SK-N-SH (cell line): ENCODE measurements around the gene ELK1. TPM values are rescaled to one million over a fixed set of nuclear protein-coding genes. Genes with fewer than 3 reads are reported as not detected.

Experiments
- CTCF ChIA-PET: fragments of 300-600, 350-600 bp; formaldehyde crosslinking; extraction: SDS; loops from one replicate; lab custom pipeline; 2021; lab: Yijun Ruan, JAX
- POLR2A ChIA-PET: fragments of 350-600 bp; sonication (Branson Sonifier 250); formaldehyde crosslinking; extraction: SDS; loops from one replicate; lab custom pipeline; 2020; ENCODE audit warnings: antibody characterized with exemption, inconsistent platforms; lab: Yijun Ruan, JAX
- DNase-seq: peaks from one replicate; pipeline ENCODE4 v3.0.0; 2012
- H2AFZ ChIP-seq: fragments of 200-600 bp; sonication (generic); 2 replicates; pipeline ENCODE4 v1.8.1; 2016; ENCODE audit warnings: antibody characterized with exemption, mild to moderate bottlenecking, low read depth
- H3F3A ChIP-seq: fragments of 200-600 bp; sonication (generic); replicated peaks from 2 replicates; pipeline ENCODE3; 2016; ENCODE audit warnings: antibody characterized with exemption, mild to moderate bottlenecking; ENCODE audit not compliant: insufficient read depth
- H3K27ac ChIP-seq, 2 experiments: fragments of 200-500 bp in 1 of 2; fragments of 200-600 bp in 1 of 2; sonication (Bioruptor generic) in 1 of 2; sonication (generic), shearing (Covaris generic) in 1 of 2; 2 replicates each; pipeline versions ENCODE4 v1.5.1 to v1.6.1; 2014 to 2016; ENCODE audit warnings: low read depth in 2 of 2, inconsistent platforms in 1 of 2, low read length in 1 of 2, mild to moderate bottlenecking in 1 of 2, mixed read lengths in 1 of 2
- H3K27me3 ChIP-seq: fragments of 200-600 bp; sonication (generic), shearing (Covaris generic); 2 replicates; pipeline ENCODE4 v1.6.1; 2016; ENCODE audit warnings: mixed run types; ENCODE audit not compliant: insufficient read depth
- H3K36me3 ChIP-seq, 2 experiments: fragments of 200-500 bp in 1 of 2; fragments of 200-600 bp in 1 of 2; sonication (Bioruptor generic) in 1 of 2; sonication (generic) in 1 of 2; replicated peaks in 1 of 2; 2 replicates each; pipeline versions ENCODE3 to v1.5.1; 2014 to 2016; ENCODE audit warnings: low read length in 1 of 2, mild to moderate bottlenecking in 1 of 2; ENCODE audit not compliant: insufficient read depth in 2 of 2, control insufficient read depth in 1 of 2
- H3K4me1 ChIP-seq, 2 experiments: fragments of 200-500 bp in 1 of 2; fragments of 200-600 bp in 1 of 2; sonication (Bioruptor generic) in 1 of 2; sonication (generic), shearing (Covaris generic) in 1 of 2; 2 replicates each; pipeline versions ENCODE4 v1.5.1 to v1.6.1; 2014 to 2016; ENCODE audit warnings: low read depth in 1 of 2, low read length in 1 of 2, mixed run types in 1 of 2; ENCODE audit not compliant: insufficient read depth in 2 of 2, control insufficient read depth in 1 of 2
- H3K4me2 ChIP-seq: fragments of 200-600 bp; sonication (generic), shearing (Covaris generic); 2 replicates; pipeline ENCODE4 v1.6.1; 2017; ENCODE audit warnings: mixed run types
- H3K4me3 ChIP-seq, 2 experiments: fragments of 200-500 bp in 1 of 2; fragments of 200-600 bp in 1 of 2; sonication (Bioruptor generic) in 1 of 2; sonication (generic), shearing (Covaris generic) in 1 of 2; 2 replicates each; pipeline versions ENCODE4 v1.5.1 to v1.8.1; 2014 to 2016; ENCODE audit warnings: low read depth in 2 of 2, inconsistent platforms in 1 of 2, low read length in 1 of 2, mild to moderate bottlenecking in 1 of 2, mixed read lengths in 1 of 2, moderate library complexity in 1 of 2
- H3K79me2 ChIP-seq: fragments of 200-600 bp; sonication (generic); 2 replicates; pipeline ENCODE4 v1.8.1; 2017; ENCODE audit warnings: mild to moderate bottlenecking; ENCODE audit not compliant: insufficient read depth
- H3K9ac ChIP-seq: fragments of 200-600 bp; sonication (generic); 2 replicates; pipeline ENCODE4 v1.6.1; 2017; ENCODE audit warnings: mixed run types
- H3K9me2 ChIP-seq: fragments of 200-600 bp; sonication (generic); 2 replicates; pipeline ENCODE4 v1.6.1; 2017; ENCODE audit warnings: mixed run types
- H3K9me3 ChIP-seq: fragments of 200-600 bp; sonication (generic); 2 replicates; pipeline ENCODE4 v1.6.1; 2017; ENCODE audit warnings: mixed run types, mild to moderate bottlenecking, moderate library complexity
- H4K20me1 ChIP-seq: fragments of 200-600 bp; sonication (generic); 2 replicates; pipeline ENCODE4 v1.6.1; 2017; ENCODE audit warnings: mild to moderate bottlenecking, mixed run types; ENCODE audit not compliant: insufficient read depth
- CHD2 ChIP-seq: fragments of 150-350 bp; IDR thresholded peaks from 2 replicates; pipeline ENCODE4 v1.6.1; 2018; ENCODE audit warnings: low read length; ENCODE audit not compliant: partially characterized antibody
- ELF1 ChIP-seq: IDR thresholded peaks from 2 replicates; pipeline ENCODE4 v1.4.0; 2012
- FOSL2 ChIP-seq: IDR thresholded peaks from 2 replicates; pipeline ENCODE4 v1.4.0; 2012; ENCODE audit warnings: low read depth, mild to moderate bottlenecking, moderate library complexity, borderline replicate concordance
- FOXJ3 ChIP-seq: sonication (generic); formaldehyde crosslinking; IDR thresholded peaks from 2 replicates; pipeline ENCODE4 v1.5.1; 2020; ENCODE audit warnings: mild to moderate bottlenecking, missing genetic modification reagents
- GATA2 ChIP-seq: sonication (generic); formaldehyde crosslinking; IDR thresholded peaks from 2 replicates; pipeline ENCODE4 v1.5.0; 2020; ENCODE audit warnings: mild to moderate bottlenecking, missing genetic modification reagents
- JUND ChIP-seq: IDR thresholded peaks from 2 replicates; pipeline ENCODE4 v1.4.0; 2012
- MAX ChIP-seq: IDR thresholded peaks from 2 replicates; pipeline ENCODE4 v1.4.0; 2012; ENCODE audit warnings: low read depth
- MEF2A ChIP-seq: IDR thresholded peaks from 2 replicates; pipeline ENCODE4 v1.4.0; 2012; ENCODE audit warnings: low read depth, borderline replicate concordance
- POLR2AphosphoS5 ChIP-seq: IDR thresholded peaks from 2 replicates; pipeline ENCODE4 v1.6.1; 2012; ENCODE audit warnings: low read depth, low read length
- RAD21 ChIP-seq: IDR thresholded peaks from 2 replicates; pipeline ENCODE4 v1.6.1; 2012; ENCODE audit warnings: mild to moderate bottlenecking, low read length
- RXRA ChIP-seq: IDR thresholded peaks from 2 replicates; pipeline ENCODE4 v1.4.0; 2012; ENCODE audit warnings: low read depth, mild to moderate bottlenecking, borderline replicate concordance
- SIN3A ChIP-seq: IDR thresholded peaks from 2 replicates; pipeline ENCODE4 v1.6.1; 2012; ENCODE audit warnings: low read depth, mild to moderate bottlenecking, low read length, moderate library complexity, borderline replicate concordance
- SMC3 ChIP-seq: IDR thresholded peaks from 2 replicates; pipeline ENCODE4 v1.6.1; 2012; ENCODE audit warnings: low read depth, low read length, improper control_type of control experiment
- TCF12 ChIP-seq: IDR thresholded peaks from 2 replicates; pipeline ENCODE4 v1.4.0; 2012
- USF1 ChIP-seq: IDR thresholded peaks from 2 replicates; pipeline ENCODE4 v1.4.0; 2012; ENCODE audit warnings: low read depth, borderline replicate concordance
- ZBTB33 ChIP-seq: IDR thresholded peaks from 2 replicates; pipeline ENCODE4 v1.4.0; 2012; ENCODE audit warnings: low read depth, borderline replicate concordance
- WGBS: methylation state at CpG from one replicate; pipeline ENCODE4 v1.1.6; 2017; ENCODE audit warnings: low lambda C conversion rate; 5-methylcytosine and 5-hydroxymethylcytosine counted together
- polyA plus RNA-seq, 3 experiments: library from polyadenylated mRNA; depleted of rRNA; stranded (reverse); fragments of >200 nt; gene quantifications; 2 replicates each; pipeline ENCODE4 v1.2.3, GENCODE V29; 2012
- TF ChIP-seq, protein P1 (sequence below): fragments of 150-350 bp; IDR thresholded peaks from 2 replicates; pipeline ENCODE4 v1.6.1; 2016; ENCODE audit warnings: mild to moderate bottlenecking, low read depth, low read length
- TF ChIP-seq, protein P2 (sequence below): fragments of 200-600 bp; sonication (generic); IDR thresholded peaks from 2 replicates; pipeline ENCODE4 v1.6.1; 2017; ENCODE audit warnings: antibody characterized with exemption, mild to moderate bottlenecking, moderate library complexity

The ELK1 gene
- polyA plus RNA-seq, 1 of the 3 experiments (the other 2 are of a cell fraction): 14.6 TPM

DNA sequence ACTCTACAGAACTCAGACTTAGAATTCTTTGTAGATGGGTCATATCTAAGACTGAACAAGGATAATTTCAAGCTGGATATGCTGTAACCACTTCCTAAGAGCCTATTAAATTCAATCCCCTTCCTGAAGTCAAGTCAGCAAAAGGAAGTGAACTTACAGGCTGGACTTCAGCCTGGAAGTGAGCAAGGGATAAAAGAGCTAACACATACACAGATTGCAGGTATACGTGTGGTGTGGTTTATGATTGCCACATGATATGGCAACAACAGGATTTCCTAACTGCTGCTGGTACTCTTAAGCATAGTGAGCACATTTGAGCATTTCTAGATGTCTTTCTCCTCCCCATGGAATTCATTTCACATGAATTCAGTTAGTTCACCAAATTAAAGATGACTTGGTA, 46.8 kb upstream of the ELK1 start (continued):
- TF ChIP-seq RAD21 (no peak), FOSL2 (no peak), ZBTB33 (no peak), ELF1 (no peak), SIN3A (no peak)

- H3K9ac ChIP-seq: no peak overlapping the region
- no peak for DNase-seq
- H3K4me1 ChIP-seq: no peaks in the 10 kb centered on the region
- no CpG with 5 or more reads among the region's 2 CpGs for WGBS
- no peaks in the 10 kb centered on the region for H3K36me3 ChIP-seq
- no peaks in the 10 kb centered on the region for H3K9me2 ChIP-seq
- H3K4me3 ChIP-seq: no peak overlapping the region
- no peaks in the 10 kb centered on the region for H3K9me3 ChIP-seq
- H3K4me2 ChIP-seq: no peak overlapping the region
- no peak overlapping the region for H3K27ac ChIP-seq
- H3F3A ChIP-seq: no peaks in the 10 kb centered on the region
- H2AFZ ChIP-seq: no peak overlapping the region
- POLR2A ChIA-PET: no interaction called here
- TF ChIP-seq MAX (no peak), USF1 (no peak), POLR2AphosphoS5 (no peak), SMC3 (no peak), CHD2 (no peak), FOXJ3 (CRISPR knock-in tag) (no peak), FOSL2 (no peak)
- TF ChIP-seq, protein P1, sequence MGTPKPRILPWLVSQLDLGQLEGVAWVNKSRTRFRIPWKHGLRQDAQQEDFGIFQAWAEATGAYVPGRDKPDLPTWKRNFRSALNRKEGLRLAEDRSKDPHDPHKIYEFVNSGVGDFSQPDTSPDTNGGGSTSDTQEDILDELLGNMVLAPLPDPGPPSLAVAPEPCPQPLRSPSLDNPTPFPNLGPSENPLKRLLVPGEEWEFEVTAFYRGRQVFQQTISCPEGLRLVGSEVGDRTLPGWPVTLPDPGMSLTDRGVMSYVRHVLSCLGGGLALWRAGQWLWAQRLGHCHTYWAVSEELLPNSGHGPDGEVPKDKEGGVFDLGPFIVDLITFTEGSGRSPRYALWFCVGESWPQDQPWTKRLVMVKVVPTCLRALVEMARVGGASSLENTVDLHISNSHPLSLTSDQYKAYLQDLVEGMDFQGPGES: no peak
- no peaks in the 10 kb centered on the region for H4K20me1 ChIP-seq
- H3K27me3 ChIP-seq: no peaks in the 10 kb centered on the region; the same call in 1 of the 2 replicates
- CTCF ChIA-PET: interaction anchor here (1.6 kb wide), 1 partner anchor 15 kb away, joined by 4 read pairs; no protein-coding TSS in a partner anchor
- no peaks in the 10 kb centered on the region for H3K79me2 ChIP-seq
These were observed 39.8 kb upstream of the ELK1 start for GRCh38 chrX:47690175-47690574.

GRCh38 chrX:47687263-47687662, 36.9 kb upstream of the ELK1 start:
- POLR2A ChIA-PET: no interaction called here

More at GRCh38 chrX:47687263-47687662, 36.9 kb upstream of the ELK1 start:
- Histone ChIP-seq H3K9me2 (no peaks in the 10 kb centered on the region), H3K27me3 (no peaks in the 10 kb centered on the region; the same call in 1 of the 2 replicates), H3F3A (no peaks in the 10 kb centered on the region), H3K9me3 (no peaks in the 10 kb centered on the region), H3K4me3 (no peak overlapping the region), H3K36me3 (no peaks in the 10 kb centered on the region), H4K20me1 (no peaks in the 10 kb centered on the region), H3K9ac (no peak overlapping the region), H3K4me1 (no peaks in the 10 kb centered on the region), H3K4me2 (no peak overlapping the region), H2AFZ (no peak overlapping the region), H3K79me2 (no peaks in the 10 kb centered on the region), H3K27ac (no peak overlapping the region)
- TF ChIP-seq GATA2 (CRISPR knock-in tag) (no peak), ELF1 (no peak), MEF2A (no peak), JUND (no peak), TCF12 (no peak), RXRA (no peak), SIN3A (no peak), CHD2 (no peak)
- TF ChIP-seq, protein P2, sequence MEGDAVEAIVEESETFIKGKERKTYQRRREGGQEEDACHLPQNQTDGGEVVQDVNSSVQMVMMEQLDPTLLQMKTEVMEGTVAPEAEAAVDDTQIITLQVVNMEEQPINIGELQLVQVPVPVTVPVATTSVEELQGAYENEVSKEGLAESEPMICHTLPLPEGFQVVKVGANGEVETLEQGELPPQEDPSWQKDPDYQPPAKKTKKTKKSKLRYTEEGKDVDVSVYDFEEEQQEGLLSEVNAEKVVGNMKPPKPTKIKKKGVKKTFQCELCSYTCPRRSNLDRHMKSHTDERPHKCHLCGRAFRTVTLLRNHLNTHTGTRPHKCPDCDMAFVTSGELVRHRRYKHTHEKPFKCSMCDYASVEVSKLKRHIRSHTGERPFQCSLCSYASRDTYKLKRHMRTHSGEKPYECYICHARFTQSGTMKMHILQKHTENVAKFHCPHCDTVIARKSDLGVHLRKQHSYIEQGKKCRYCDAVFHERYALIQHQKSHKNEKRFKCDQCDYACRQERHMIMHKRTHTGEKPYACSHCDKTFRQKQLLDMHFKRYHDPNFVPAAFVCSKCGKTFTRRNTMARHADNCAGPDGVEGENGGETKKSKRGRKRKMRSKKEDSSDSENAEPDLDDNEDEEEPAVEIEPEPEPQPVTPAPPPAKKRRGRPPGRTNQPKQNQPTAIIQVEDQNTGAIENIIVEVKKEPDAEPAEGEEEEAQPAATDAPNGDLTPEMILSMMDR: no peak
- TF ChIP-seq, protein P1: no peak
- DNase-seq: no peak
- 13% methylated on average over 5 of the region's 6 CpGs for WGBS
- CTCF ChIA-PET: no interaction called here
